ENCODE measurements around the gene FSCN2. TPM values are rescaled to one million over a fixed set of nuclear protein-coding genes. Genes with fewer than 3 reads are reported as not detected.

The FSCN2 gene
- total and polyA plus RNA-seq, 10 of the 15 experiments (the other 5 are each of a cell fraction or from before 2014, with no cell fraction given), result 0.12 to 2.1 (median 0.65) TPM; not detected in 3

- TF ChIP-seq CBX5 (IDR thresholded peaks at IDR 0.05; ENCODE audit: low read depth), result no peak
- TF ChIP-seq ZNF217 (IDR thresholded peaks at IDR 0.05), result no peak
- peak; percentile 63 for TF ChIP-seq RELA (IDR thresholded peaks at IDR 0.05; ENCODE audit: borderline replicate concordance, partially characterized antibody)
- peak; percentile 43 for TF ChIP-seq SP1 (IDR thresholded peaks at IDR 0.05; ENCODE audit: low read depth, low read length)
- peak; percentile 35 for TF ChIP-seq LARP7 (IDR thresholded peaks at IDR 0.05)
- TF ChIP-seq STAT3 (IDR thresholded peaks at IDR 0.05; ENCODE audit: low read depth, low read length), result 0 out of 2 replicates have a peak, but pooled peaks have one; percentile 19
- TF ChIP-seq, protein P1, sequence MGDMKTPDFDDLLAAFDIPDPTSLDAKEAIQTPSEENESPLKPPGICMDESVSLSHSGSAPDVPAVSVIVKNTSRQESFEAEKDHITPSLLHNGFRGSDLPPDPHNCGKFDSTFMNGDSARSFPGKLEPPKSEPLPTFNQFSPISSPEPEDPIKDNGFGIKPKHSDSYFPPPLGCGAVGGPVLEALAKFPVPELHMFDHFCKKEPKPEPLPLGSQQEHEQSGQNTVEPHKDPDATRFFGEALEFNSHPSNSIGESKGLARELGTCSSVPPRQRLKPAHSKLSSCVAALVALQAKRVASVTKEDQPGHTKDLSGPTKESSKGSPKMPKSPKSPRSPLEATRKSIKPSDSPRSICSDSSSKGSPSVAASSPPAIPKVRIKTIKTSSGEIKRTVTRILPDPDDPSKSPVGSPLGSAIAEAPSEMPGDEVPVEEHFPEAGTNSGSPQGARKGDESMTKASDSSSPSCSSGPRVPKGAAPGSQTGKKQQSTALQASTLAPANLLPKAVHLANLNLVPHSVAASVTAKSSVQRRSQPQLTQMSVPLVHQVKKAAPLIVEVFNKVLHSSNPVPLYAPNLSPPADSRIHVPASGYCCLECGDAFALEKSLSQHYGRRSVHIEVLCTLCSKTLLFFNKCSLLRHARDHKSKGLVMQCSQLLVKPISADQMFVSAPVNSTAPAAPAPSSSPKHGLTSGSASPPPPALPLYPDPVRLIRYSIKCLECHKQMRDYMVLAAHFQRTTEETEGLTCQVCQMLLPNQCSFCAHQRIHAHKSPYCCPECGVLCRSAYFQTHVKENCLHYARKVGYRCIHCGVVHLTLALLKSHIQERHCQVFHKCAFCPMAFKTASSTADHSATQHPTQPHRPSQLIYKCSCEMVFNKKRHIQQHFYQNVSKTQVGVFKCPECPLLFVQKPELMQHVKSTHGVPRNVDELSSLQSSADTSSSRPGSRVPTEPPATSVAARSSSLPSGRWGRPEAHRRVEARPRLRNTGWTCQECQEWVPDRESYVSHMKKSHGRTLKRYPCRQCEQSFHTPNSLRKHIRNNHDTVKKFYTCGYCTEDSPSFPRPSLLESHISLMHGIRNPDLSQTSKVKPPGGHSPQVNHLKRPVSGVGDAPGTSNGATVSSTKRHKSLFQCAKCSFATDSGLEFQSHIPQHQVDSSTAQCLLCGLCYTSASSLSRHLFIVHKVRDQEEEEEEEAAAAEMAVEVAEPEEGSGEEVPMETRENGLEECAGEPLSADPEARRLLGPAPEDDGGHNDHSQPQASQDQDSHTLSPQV (IDR thresholded peaks at IDR 0.05), result no peak
- TF ChIP-seq GATAD2B (conservative IDR thresholded peaks at IDR 0.05; ENCODE audit: low read depth), result peak; percentile 31; the same call in 1 of the 2 replicates
- TF ChIP-seq RB1 (IDR thresholded peaks at IDR 0.05; ENCODE audit: borderline replicate concordance), result peak; percentile 22; the same call in 1 of the 2 replicates
- no peak for TF ChIP-seq REST (IDR thresholded peaks at IDR 0.05; ENCODE audit: low read depth, low read length)
- no peak for TF ChIP-seq CHD1 (IDR thresholded peaks at IDR 0.05; ENCODE audit: low read depth, low read length)
- no peak; the same call in 1 of the 2 replicates for TF ChIP-seq JUND (IDR thresholded peaks at IDR 0.05; ENCODE audit: low read depth, low read length)
- TF ChIP-seq SMAD1 (IDR thresholded peaks at IDR 0.05; ENCODE audit: low read depth, partially characterized antibody), result peak; percentile 79
- peak; percentile 55 to 85; a peak in 3 of 4 replicates for TF ChIP-seq BHLHE40 (IDR thresholded peaks at IDR 0.05; ENCODE audit: borderline replicate concordance in 1 of 2, low read depth in 2 of 2, low read length in 1 of 2)
- TF ChIP-seq EZH2 (IDR thresholded peaks at IDR 0.05; ENCODE audit: borderline replicate concordance, control insufficient read depth, low read depth, low read length), result no peak
- TF ChIP-seq USF1 (IDR thresholded peaks at IDR 0.05; ENCODE audit: borderline replicate concordance, extremely low read length, insufficient read depth, low read depth, low read length), result peak; percentile 83
- TF ChIP-seq POLR2AphosphoS5 (IDR thresholded peaks at IDR 0.05; ENCODE audit: low read length), result peak; percentile 92
- TF ChIP-seq POLR2A (IDR thresholded peaks at IDR 0.05; ENCODE audit: low read depth, low read length), result peak; percentile 81
- no peak for TF ChIP-seq SUZ12 (IDR thresholded peaks at IDR 0.05; ENCODE audit: unreplicated experiment)
- TF ChIP-seq TCF12 (IDR thresholded peaks at IDR 0.05; ENCODE audit: low read depth, low read length), result 0 out of 2 replicates have a peak, but pooled peaks have one; percentile 12
- no peak for TF ChIP-seq SREBF2 (IDR thresholded peaks at IDR 0.05; ENCODE audit: low read length)
Observed at GRCh38 chr17:81517339-81518112, 10.7 kb upstream of the FSCN2 start (continued).

All from GM12878 (cell line).